ENCODE measurements around the gene ANKMY1. TPM values are rescaled to one million over a fixed set of nuclear protein-coding genes. Genes with fewer than 3 reads are reported as not detected.

Gene ANKMY1
- total RNA-seq, 2 donors from 2014 or later, result 12.3 to 18.1 TPM

DNA sequence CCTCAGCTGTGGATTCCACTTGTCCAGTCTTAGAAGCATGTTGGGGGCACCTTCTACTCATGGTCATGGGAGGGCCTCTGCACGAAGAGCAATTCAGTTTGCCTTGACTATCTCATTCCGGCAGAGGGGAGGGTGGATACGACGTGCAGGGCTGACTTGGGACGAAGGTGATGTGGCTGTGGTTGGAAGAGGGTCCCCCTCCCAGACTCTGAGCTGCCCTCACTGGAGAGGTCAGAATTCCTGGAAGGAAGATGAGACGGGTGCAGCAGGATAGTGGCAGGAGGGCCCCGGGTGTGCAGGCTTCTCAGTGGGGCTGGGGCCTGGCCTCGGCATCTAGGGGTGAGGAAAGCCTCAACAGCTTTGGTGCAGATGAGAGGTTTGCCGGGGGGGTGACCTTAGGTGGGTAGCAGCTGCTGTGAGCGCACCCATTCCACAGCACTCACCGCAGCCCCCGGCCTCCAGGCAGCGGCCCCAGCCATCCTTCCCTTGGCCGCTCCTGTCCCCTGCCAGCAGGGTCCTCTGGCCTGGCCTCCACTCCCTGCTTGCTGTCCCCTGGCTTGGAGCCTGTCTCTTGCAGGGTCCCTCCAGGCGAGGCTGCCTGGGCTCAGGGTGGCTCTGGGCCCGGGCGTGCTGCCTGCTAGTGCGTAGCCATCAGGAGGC is 13.7 kb upstream of the ANKMY1 start:
- TF ChIP-seq, protein P1, sequence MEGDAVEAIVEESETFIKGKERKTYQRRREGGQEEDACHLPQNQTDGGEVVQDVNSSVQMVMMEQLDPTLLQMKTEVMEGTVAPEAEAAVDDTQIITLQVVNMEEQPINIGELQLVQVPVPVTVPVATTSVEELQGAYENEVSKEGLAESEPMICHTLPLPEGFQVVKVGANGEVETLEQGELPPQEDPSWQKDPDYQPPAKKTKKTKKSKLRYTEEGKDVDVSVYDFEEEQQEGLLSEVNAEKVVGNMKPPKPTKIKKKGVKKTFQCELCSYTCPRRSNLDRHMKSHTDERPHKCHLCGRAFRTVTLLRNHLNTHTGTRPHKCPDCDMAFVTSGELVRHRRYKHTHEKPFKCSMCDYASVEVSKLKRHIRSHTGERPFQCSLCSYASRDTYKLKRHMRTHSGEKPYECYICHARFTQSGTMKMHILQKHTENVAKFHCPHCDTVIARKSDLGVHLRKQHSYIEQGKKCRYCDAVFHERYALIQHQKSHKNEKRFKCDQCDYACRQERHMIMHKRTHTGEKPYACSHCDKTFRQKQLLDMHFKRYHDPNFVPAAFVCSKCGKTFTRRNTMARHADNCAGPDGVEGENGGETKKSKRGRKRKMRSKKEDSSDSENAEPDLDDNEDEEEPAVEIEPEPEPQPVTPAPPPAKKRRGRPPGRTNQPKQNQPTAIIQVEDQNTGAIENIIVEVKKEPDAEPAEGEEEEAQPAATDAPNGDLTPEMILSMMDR (IDR thresholded peaks at IDR 0.05), result no peak
- intact Hi-C loops (cut with DNase I), result no loop called here
- H3K9ac ChIP-seq (ENCODE audit: low read depth in 2 of 2, low read length in 2 of 2), result no peak overlapping the region
- DNase-seq, result no peak
- H3K36me3 ChIP-seq, result peaks cover 2% of the 10 kb centered on the region
- H3K27ac ChIP-seq, result no peak overlapping the region
- H3K27me3 ChIP-seq, result no peaks in the 10 kb centered on the region
- H3K9me3 ChIP-seq, result no peaks in the 10 kb centered on the region
- H3K4me3 ChIP-seq, result no peak overlapping the region
- peaks cover 27% of the 10 kb centered on the region for H3K4me1 ChIP-seq

DNA sequence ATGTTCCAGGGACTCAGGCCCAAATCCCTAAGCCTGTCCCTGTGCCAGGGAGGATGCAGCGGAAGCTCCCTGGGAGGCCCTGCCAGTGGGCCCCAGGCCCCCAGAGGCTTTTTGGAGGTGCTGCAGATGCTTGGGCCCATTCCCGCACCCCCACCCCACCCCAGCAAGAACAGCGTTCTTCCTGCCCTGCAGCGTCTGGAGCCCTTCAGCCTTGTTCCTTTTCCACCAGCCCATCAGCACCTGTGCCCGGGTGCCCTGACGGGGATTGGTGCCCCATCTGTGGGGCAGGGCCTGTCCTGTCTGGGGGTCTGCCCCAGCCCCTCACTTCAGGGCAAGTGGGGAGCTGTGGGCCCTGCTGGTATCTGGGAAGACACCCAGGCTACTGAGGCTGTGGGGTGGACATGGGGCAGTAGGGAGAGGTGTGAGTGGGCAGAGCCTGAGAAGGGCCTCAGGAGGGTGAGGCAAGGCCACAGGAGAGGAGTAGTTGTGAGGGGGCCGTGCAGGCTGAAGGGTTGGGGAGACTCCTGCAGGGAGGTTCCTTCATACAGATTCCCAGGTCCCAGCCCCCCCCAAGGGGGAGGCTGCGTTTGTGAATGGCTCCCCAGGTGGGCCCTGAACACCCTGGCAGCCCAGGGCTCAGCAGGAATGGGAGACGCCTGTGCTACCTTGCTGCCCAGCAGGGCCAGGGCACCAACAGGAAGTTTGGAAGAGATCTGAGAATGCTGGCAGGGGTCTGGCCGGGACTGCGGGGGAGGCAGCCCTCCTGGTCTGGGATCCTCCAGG is 12.9 kb upstream of the ANKMY1 start:
- intact Hi-C loops (cut with DNase I), result no loop called here
- H3K36me3 ChIP-seq, result no peaks in the 10 kb centered on the region
- peaks cover 27% of the 10 kb centered on the region for H3K4me1 ChIP-seq
- H3K9ac ChIP-seq (ENCODE audit: low read depth in 2 of 2, low read length in 2 of 2), result no peak overlapping the region
- no peaks in the 10 kb centered on the region for H3K9me3 ChIP-seq
- H3K27ac ChIP-seq, result no peak overlapping the region
- TF ChIP-seq, protein P1 (IDR thresholded peaks at IDR 0.05), result no peak
- H3K27me3 ChIP-seq, result no peaks in the 10 kb centered on the region
- no peak overlapping the region for H3K4me3 ChIP-seq
- no peak for DNase-seq

DNA sequence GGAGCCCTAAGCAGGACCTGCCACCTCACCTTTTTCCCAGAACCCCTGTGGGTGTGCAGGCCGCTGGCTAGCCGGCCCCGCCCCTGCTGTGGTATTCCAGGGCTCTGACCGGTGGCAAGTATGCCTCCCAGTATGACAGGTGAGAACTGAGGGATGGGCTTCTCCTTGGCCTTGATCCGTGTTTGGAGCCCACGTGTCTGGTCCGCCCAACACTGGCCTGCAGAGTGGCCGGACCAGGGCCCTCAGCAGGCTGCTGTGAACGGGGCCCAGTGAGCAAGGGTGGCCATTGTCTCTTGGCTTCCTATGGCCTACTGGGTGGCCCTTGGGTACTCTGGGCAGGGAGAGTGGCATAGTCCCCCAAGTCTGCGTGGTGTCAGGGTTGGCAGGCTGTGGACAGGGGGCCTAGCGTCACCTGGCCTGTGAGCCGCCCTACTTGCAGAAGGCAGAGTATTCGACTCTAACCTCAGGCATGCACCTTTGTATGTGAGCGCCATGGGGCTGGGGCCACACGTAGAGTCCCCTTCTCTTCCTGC is 12.3 kb upstream of the ANKMY1 start:
- peak overlapping the region; percentile 86 for H3K4me3 ChIP-seq
- H3K9me3 ChIP-seq, result no peaks in the 10 kb centered on the region
- no peak for DNase-seq
- no peaks in the 10 kb centered on the region for H3K27me3 ChIP-seq
- no peaks in the 10 kb centered on the region for H3K36me3 ChIP-seq
- intact Hi-C loops (cut with DNase I), result no loop called here
- H3K27ac ChIP-seq, result no peak overlapping the region
- peaks cover 30% of the 10 kb centered on the region for H3K4me1 ChIP-seq
- peak overlapping the region; percentile 37 to 86 for H3K9ac ChIP-seq (ENCODE audit: low read depth in 2 of 2, low read length in 2 of 2)
- TF ChIP-seq, protein P1 (IDR thresholded peaks at IDR 0.05), result no peak

DNA sequence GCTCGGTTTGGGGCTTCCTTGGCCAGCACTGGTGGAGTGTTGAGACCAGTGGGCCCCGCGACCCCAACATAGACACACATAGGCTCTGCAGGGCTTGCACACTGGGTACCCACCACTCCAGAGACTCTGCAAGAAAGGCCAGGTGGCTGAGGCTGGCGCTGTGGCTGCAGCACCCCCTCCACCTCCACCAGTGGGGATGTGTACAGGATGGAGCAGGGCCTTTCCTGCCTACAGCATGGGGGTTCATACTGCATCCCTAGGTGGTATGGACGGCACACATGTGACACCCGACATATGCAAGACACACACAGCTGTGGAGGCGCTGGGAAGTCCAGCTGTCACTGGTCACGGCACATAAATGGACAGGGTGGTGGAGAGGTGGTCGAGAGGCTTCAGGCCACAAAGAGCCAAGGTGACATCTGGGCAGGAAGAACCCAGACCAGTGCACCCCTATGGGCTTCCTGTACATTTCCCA is 11.8 kb upstream of the ANKMY1 start:
- no peaks in the 10 kb centered on the region for H3K27me3 ChIP-seq
- H3K9ac ChIP-seq (ENCODE audit: low read depth in 2 of 2, low read length in 2 of 2), result peak overlapping the region; percentile 75 to 86
- peak overlapping the region; percentile 86 for H3K4me3 ChIP-seq
- TF ChIP-seq, protein P1 (IDR thresholded peaks at IDR 0.05), result no peak
- peaks cover 30% of the 10 kb centered on the region for H3K4me1 ChIP-seq
- no peak overlapping the region for H3K27ac ChIP-seq
- intact Hi-C loops (cut with DNase I), result no loop called here
- DNase-seq, result no peak
- no peaks in the 10 kb centered on the region for H3K36me3 ChIP-seq
- H3K9me3 ChIP-seq, result no peaks in the 10 kb centered on the region

DNA sequence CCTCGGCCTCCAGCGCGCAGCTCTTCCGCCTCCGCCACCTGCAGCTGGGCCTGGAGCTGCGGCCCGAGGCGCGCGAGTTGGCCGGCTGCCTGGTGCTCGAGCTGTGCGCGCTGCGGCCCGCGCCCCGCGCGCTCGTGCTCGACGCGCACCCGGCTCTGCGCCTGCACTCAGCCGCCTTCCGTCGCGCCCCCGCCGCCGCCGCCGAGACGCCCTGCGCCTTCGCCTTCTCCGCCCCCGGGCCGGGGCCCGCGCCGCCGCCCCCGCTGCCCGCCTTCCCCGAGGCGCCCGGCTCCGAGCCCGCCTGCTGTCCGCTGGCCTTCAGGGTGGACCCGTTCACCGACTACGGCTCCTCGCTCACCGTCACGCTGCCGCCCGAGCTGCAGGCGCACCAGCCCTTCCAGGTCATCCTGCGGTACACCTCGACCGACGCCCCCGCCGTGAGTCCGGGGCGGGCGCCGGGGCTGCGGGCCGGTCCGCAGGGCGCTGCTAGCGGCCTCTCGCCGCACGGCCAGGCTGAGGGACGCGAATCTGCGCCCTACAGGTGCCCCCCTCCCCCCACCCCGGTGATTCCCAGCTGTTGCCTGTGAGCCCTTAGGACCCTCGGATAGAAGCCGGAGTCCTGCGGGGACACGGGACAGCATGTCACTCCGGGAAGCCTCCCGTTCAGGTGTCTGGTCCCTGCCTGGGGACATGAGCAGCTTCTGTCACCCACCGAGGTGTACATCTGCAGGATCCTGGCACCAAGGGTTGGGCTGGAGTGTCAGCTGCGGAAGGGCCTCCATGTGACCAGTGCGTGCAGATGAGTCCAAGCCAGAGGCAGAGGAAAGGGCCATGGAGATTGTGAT is 11.1 kb upstream of the ANKMY1 start:
- Histone ChIP-seq H3K27ac (peak overlapping the region; percentile 65), H3K4me1 (peaks cover 30% of the 10 kb centered on the region), H3K9me3 (no peaks in the 10 kb centered on the region), H3K4me3 (peak overlapping the region; percentile 86), H3K9ac (ENCODE audit: low read depth in 2 of 2, low read length in 2 of 2) (peak overlapping the region; percentile 75 to 86), H3K36me3 (no peaks in the 10 kb centered on the region), H3K27me3 (no peaks in the 10 kb centered on the region)
- intact Hi-C loops (cut with DNase I), result no loop called here
- TF ChIP-seq, protein P1 (IDR thresholded peaks at IDR 0.05), result no peak
- peak; percentile 57 for DNase-seq

All from colonic mucosa (tissue), 4 donors.